GM18868 (cell line): ENCODE results near the gene CCDC74A.
A peak's percentile ranks its signal among the peaks of the same experiment; 100 is the strongest.
"Not testable (repeated sequence)": the region's sequence is repeated elsewhere in the genome, so short reads cannot be mapped to it uniquely, and the experiment has no call there.

Experiments
- ATAC-seq: cut with Tn5 transposase; IDR thresholded peaks from one replicate; pipeline ENCODE4 v1.9.1; 2021; ENCODE audit warnings: mild to moderate bottlenecking, moderate library complexity; ENCODE audit not compliant: unreplicated experiment

Gene CCDC74A

DNA sequence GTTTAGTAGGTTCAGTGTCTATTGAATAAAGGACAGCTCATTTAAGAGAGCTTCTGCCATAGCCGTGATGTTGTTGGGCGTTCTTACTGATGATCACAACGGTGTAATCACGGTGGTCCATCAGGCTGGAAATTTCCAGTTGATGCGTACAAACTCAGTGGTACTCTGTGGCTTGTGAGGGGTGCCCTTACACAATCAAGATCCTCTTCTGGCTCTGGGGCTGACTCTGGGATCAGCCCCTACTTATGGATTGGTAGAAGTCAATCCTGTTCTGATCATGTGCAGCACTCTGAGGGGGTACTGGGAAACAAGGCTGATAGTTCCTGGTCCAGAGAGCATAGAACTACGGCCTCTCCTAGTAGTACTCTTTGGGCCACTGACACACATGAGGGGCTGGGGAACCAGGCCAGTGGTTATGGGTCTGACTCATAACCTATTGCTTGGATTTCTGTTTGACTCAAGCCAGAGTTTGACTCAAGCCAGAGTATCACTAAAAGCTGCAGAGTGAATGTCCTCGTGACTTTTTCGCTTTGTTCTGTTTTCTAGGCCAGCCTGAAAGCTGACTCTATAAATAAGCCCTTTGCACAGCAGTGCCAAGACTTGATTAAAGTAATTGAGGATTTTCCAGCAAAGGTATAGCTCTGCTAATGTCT lies 29.2 kb upstream of the CCDC74A start:
- ATAC-seq, result peak; percentile 97

DNA sequence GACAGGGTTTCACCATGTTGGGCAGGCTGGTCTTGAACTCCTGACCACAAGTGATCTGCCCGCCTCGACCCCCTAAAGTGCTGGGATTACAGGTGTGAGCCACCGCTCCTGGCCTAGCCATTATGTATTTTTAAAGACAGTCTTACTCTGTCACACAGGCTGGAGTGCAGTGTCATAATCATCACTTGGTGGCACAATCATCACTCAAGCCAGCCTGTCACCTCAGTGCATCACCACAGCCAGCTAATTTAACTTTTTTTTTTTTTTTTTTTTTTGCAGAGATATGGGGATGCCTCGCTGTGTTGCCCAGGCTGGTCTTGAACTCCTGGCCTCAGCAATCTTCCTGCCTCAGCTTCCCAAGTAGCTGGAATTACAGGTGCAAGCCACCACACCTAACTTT lies 24.1 kb upstream of the CCDC74A start:
- not testable (repeated sequence) for ATAC-seq

GRCh38 chr2:131504082-131504750 lies 23.5 kb upstream of the CCDC74A start:
- not testable (repeated sequence) for ATAC-seq

GRCh38 chr2:131509615-131510014 lies 18.1 kb upstream of the CCDC74A start:
- ATAC-seq, result no peak

GRCh38 chr2:131511291-131511968 lies 16.3 kb upstream of the CCDC74A start:
- not testable (repeated sequence) for ATAC-seq

DNA sequence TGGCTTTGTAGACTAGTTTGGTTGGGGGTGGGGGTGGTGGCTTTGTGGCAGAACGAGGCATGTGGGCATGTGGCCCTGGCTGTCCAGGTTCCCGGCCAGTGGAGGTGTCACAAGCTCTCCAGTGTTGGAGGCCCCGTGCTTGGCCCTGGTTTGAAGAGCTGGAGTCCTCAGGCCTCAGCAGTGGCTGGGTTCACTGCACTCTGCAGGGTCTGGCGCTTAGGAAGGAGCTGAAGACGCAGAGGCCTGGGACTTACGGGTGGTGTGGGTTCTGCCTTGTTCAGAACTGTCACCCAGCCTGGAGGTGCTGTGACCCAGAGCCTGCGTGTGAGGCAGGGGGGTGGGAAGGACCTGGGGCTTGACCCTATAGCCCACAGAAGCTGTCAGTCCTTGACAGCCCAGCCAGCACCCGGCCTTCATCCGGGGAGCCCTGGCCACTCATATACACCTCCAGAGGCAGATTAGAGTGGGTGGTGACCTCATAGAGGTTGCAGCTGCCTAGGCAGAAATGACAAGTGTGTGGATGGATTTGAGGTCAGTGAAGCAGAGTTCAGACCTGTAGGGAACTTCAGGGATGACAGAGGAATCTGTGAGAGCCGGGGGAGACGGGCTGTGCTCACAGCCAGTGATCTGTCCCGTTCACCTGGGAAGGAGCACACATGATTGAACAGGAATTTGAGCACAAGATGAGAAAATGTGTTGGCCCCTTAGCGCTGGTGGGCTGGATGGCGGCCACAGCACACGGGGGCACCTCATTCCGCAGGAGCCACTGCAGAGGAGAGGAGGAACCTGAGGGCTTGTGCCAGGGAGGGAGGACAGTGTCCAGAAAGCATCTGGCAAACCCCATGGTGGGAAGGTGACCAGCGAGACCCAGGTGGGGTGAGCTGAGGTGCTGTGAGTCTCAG lies 15.5 kb upstream of the CCDC74A start:
- not testable (repeated sequence) for ATAC-seq

DNA sequence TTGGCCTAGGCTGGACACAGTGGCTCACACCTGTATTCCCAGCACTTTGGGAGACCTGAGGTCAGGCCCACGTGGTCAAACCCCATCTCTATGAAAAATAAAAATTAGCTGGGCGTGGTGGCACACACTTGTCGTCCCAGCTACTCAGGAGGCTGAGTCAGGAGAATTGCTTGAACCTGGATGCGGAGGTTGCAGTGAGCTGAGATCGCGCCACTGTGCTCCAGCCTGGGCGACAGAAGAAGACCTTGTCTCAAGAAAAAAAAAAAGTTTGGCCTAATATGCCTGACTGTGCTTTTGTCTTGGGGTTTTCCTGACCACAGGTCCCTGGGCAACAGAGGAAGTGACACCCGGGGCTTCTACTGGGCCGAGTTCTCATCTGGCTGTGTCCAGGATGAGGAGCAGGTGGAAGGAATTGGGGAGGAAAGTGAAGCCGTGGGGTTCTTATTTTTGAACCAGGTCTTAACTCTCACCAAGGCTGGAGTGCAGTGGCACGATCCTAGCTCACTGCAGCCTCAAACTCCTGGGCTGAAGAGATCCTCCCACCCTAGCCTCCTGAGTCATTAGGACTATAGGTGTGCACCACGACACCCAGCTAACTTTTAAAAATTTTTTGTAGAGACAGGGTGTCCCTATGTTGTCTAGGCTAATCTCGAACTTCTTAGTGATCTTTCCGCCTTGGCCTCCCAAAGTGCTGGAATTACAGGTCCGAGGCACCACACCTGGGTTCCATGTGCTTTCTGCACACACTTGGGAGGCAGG lies 13.1 kb upstream of the CCDC74A start:
- ATAC-seq, result peak; percentile 81

DNA sequence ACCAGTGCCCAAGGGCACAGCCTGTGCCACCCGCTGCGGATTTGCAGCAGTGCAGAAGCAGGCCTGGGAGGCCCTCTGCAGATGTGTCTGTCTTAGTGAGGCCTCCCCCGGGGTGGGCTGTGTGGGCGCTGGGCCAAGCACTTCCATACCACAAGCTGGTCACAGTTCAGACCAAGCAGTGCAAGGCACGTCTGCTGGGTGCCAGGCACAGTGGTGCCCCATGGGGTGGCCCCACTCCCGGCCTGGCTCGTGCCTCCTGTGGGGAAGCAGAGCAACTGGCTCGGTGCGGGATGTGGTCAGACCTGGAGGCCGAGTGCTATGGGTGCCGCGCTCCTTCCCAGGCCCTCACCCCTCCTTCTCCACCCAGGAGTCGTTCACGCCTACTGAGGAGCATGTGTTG lies 12.5 kb upstream of the CCDC74A start:
- not testable (repeated sequence) for ATAC-seq

DNA sequence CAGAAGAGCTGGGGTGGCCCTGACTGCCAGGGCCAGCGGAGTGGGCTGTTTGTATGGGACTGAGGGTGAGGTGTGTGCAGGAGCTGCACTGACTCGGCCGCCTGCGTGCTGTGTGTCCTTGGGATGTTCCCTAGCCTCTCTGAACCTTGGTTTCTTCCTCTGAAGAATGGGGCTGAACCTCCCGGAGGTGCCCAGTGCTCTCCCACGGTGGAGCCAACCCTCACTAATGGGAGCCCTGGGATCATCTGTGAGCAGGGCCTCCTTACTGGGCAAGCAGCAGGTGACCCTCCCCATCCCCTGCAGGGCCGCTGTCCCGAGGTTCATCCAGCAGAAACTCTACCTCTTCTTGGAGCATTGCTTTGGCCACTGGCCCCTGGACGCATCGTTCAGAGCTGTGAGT lies 11.7 kb upstream of the CCDC74A start:
- no peak for ATAC-seq

DNA sequence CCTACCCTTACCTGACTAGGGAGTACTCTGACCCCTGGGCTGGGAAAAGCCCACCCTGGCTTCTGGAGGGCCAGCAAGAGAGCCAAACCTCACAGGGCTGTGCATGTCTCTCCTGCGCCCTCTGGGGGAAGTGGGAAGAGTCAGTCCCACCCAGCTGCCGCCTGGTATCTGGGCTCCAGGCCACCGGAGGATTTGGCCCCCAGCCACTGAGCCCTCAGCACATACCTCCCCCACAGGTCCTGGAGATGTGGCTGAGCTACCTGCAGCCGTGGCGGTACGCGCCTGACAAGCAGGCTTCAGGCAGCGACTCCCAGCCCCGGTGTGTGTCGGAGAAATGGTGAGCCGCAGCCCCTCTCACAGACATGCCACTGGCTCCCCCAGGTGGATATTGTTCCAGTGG lies 11.1 kb upstream of the CCDC74A start:
- not testable (repeated sequence) for ATAC-seq

GRCh38 chr2:131517106-131517831 lies 10.4 kb upstream of the CCDC74A start:
- ATAC-seq, result no peak

DNA sequence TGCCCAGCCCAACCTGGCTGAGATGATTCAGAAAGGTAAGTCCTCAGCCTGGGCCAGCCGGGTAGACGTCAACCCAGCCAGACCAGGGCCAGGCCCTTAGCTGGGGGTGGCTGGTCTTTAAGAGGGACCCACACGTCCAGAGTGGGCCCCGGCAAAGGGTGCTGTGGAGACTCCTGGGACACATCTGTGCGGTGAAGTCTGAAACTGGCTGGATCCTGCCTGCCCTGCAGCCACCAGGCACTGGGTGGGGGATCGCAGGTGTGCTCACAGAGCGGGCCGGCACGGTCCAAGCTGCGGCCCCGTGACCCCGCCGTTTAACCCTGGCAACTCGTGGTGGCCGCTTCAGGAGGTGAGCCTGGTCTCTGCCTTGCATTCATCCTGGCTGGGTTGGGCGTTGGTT lies 9.8 kb upstream of the CCDC74A start:
- not testable (repeated sequence) for ATAC-seq

- not testable (repeated sequence) for ATAC-seq
These were observed 9.2 kb upstream of the CCDC74A start for GRCh38 chr2:131518531-131518930.

GRCh38 chr2:131519466-131519865 lies 8.2 kb upstream of the CCDC74A start:
- ATAC-seq, result no peak

DNA sequence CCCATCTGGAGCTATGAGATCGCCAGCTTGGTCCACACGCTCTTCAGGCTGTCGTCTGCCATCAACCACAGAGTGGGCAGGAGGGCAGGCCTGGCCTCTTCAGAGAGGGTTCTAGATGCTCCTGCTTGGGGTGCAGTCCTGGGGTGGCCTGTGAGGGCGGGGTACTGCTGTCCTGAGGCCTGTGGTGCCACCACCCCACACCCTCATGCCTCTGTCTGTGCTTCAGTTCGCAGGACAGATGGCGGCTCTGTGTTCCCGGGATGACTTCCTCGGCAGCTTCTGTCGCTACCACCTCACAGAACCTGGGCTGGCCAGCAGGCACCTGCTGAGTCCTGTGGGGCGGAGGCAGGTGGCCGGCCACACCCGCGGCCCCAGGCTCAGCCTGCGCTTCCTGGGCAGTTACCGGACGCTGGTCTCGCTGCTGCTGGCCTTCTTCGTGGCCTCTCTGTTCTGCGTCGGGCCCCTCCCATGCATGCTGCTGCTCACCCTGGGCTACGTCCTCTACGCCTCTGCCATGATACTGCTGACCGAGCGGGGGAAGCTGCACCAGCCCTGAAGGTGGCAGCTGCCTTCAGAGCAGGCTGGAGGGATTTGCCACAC lies 7.7 kb upstream of the CCDC74A start:
- not testable (repeated sequence) for ATAC-seq

DNA sequence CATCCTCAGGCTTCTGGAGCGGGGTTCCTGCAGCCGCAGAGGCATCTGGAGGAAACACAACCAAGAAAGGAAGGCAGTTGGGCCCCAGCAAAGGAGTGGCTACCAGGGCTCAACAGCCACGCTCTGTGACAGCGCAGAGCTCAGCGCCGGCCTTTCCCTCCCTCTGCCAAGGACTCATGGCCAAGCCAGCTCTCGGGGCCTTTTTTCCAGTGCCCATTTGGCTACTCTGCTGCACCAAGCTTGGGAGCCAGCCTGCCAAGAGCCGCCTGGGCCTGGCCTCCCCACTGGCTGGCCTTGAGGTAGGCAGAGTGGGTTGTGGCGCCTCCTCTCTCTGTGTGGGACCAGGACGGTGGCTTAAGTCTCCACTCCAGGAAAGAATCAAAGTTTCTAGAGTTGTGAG lies 7.2 kb upstream of the CCDC74A start:
- no peak for ATAC-seq

- not testable (repeated sequence) for ATAC-seq
These were observed 6.2 kb upstream of the CCDC74A start for GRCh38 chr2:131521524-131521923.

- no peak for ATAC-seq
These were observed 5.5 kb upstream of the CCDC74A start for GRCh38 chr2:131521961-131522781.
